WTC11 (cell line): Measurements from ENCODE around the gene ARHGAP25. TPM values are rescaled to one million over a fixed set of nuclear protein-coding genes. Genes with fewer than 3 reads are reported as not detected.

Experiments used
- ATAC-seq: fragments of 200-7000 bp; cut with Tn5 transposase; 2 replicates; pipeline ENCODE4 v1.10.0; 2021; ENCODE audit warnings: mild to moderate bottlenecking, moderate library complexity
- CTCF ChIA-PET: fragments of 300-600 bp; sonication (Branson Sonifier 250); formaldehyde crosslinking; loops from one replicate; lab custom pipeline; 2021; ENCODE audit warnings: antibody characterized with exemption; lab: Charles Lee
- POLR2A ChIA-PET: fragments of 350-600 bp; sonication (Branson Sonifier 250); formaldehyde crosslinking; loops from one replicate; lab custom pipeline; 2021; ENCODE audit warnings: antibody characterized with exemption; lab: Charles Lee
- DNase-seq: peaks from one replicate; pipeline ENCODE4 v3.0.0; 2021; ENCODE audit warnings: low spot score
- H3K27ac Mint-ChIP-seq: 2 replicates; pipeline ENCODE4 v1.8.0; 2021; ENCODE audit warnings: mixed read lengths
- H3K27me3 Mint-ChIP-seq: 2 replicates; pipeline ENCODE4 v1.8.0; 2021; ENCODE audit warnings: low read depth, mild to moderate bottlenecking, moderate library complexity, mixed read lengths
- H3K36me3 Mint-ChIP-seq: 2 replicates; pipeline ENCODE4 v1.8.0; 2021; ENCODE audit warnings: mixed read lengths
- H3K4me1 Mint-ChIP-seq: 2 replicates; pipeline ENCODE4 v1.8.0; 2022; ENCODE audit warnings: mixed read lengths
- H3K4me3 Mint-ChIP-seq: 2 replicates; pipeline ENCODE4 v1.8.0; 2021; ENCODE audit warnings: mild to moderate bottlenecking, moderate library complexity, mixed read lengths
- H3K9me3 Mint-ChIP-seq: 2 replicates; pipeline ENCODE4 v1.8.0; 2021; ENCODE audit warnings: mixed read lengths
- CREB1 ChIP-seq: sonication (generic); formaldehyde crosslinking; IDR thresholded peaks from 2 replicates; pipeline ENCODE4 v1.8.0; 2023; ENCODE audit warnings: mild to moderate bottlenecking, missing genetic modification reagents
- CTCF ChIP-seq: fragments of 200-600 bp; IDR thresholded peaks from 2 replicates; pipeline ENCODE4 v1.8.0; 2022; ENCODE audit warnings: antibody characterized with exemption
- ERG ChIP-seq: fragments of 250-450 bp; sonication (Bioruptor Pico); IDR thresholded peaks from 2 replicates; pipeline ENCODE4 v1.8.0; 2021; ENCODE audit warnings: mild to moderate bottlenecking
- ETV6 ChIP-seq: sonication (generic); formaldehyde crosslinking; IDR thresholded peaks from 2 replicates; pipeline ENCODE4 v1.8.1; 2022; ENCODE audit warnings: mild to moderate bottlenecking, missing genetic modification reagents
- FOXP4 ChIP-seq: sonication (generic); formaldehyde crosslinking; IDR thresholded peaks from 2 replicates; pipeline ENCODE4 v1.8.0; 2022; ENCODE audit warnings: mild to moderate bottlenecking, missing genetic modification reagents
- JAZF1 ChIP-seq: fragments of 250-450 bp; sonication (Bioruptor Pico); IDR thresholded peaks from 2 replicates; pipeline ENCODE4 v1.9.0; 2021; ENCODE audit warnings: moderate library complexity, mild to moderate bottlenecking, inconsistent platforms
- KAT7 ChIP-seq: sonication (generic); formaldehyde crosslinking; IDR thresholded peaks from 2 replicates; pipeline ENCODE4 v1.8.1; 2023; ENCODE audit warnings: missing genetic modification reagents, mild to moderate bottlenecking, borderline replicate concordance
- MAX ChIP-seq: sonication (generic); formaldehyde crosslinking; IDR thresholded peaks from 2 replicates; pipeline ENCODE4 v1.8.0; 2022; ENCODE audit warnings: mild to moderate bottlenecking, missing genetic modification reagents
- MXD4 ChIP-seq: fragments of 250-450 bp; sonication (Bioruptor Pico); IDR thresholded peaks from 2 replicates; pipeline ENCODE4 v1.8.0; 2021; ENCODE audit warnings: mild to moderate bottlenecking, moderate library complexity, borderline replicate concordance
- NR1H2 ChIP-seq: sonication (generic); formaldehyde crosslinking; IDR thresholded peaks from 2 replicates; pipeline ENCODE4 v1.9.0; 2021; ENCODE audit warnings: mild to moderate bottlenecking, moderate library complexity, missing genetic modification reagents
- NR2C2 ChIP-seq: sonication (generic); formaldehyde crosslinking; IDR thresholded peaks from 2 replicates; pipeline ENCODE4 v1.8.0; 2022; ENCODE audit warnings: mild to moderate bottlenecking, missing genetic modification reagents
- SOX15 ChIP-seq: fragments of 250-450 bp; sonication (Bioruptor Pico); IDR thresholded peaks from 2 replicates; pipeline ENCODE4 v1.9.0; 2021; ENCODE audit warnings: mild to moderate bottlenecking
- TEAD4 ChIP-seq: sonication (generic); formaldehyde crosslinking; IDR thresholded peaks from 2 replicates; pipeline ENCODE4 v1.8.0; 2022; ENCODE audit warnings: mild to moderate bottlenecking, missing genetic modification reagents
- ZBTB21 ChIP-seq: sonication (generic); formaldehyde crosslinking; IDR thresholded peaks from 2 replicates; pipeline ENCODE4 v1.8.1; 2023; ENCODE audit warnings: mild to moderate bottlenecking, missing genetic modification reagents, borderline replicate concordance
- ZBTB43 ChIP-seq: sonication (generic); formaldehyde crosslinking; IDR thresholded peaks from 2 replicates; pipeline ENCODE4 v1.8.1; 2023; ENCODE audit warnings: mild to moderate bottlenecking, missing genetic modification reagents
- ZNF121 ChIP-seq: sonication (generic); formaldehyde crosslinking; IDR thresholded peaks from 2 replicates; pipeline ENCODE4 v1.8.0; 2023; ENCODE audit warnings: missing genetic modification reagents
- ZNF219 ChIP-seq: sonication (generic); formaldehyde crosslinking; IDR thresholded peaks from 2 replicates; pipeline ENCODE4 v1.8.0; 2023; ENCODE audit warnings: missing genetic modification reagents, mild to moderate bottlenecking, borderline replicate concordance
- ZNF232 ChIP-seq: sonication (generic); formaldehyde crosslinking; IDR thresholded peaks from 2 replicates; pipeline ENCODE4 v1.8.0; 2022; ENCODE audit warnings: mild to moderate bottlenecking, missing genetic modification reagents
- ZNF263 ChIP-seq: sonication (generic); formaldehyde crosslinking; IDR thresholded peaks from 2 replicates; pipeline ENCODE4 v1.8.1; 2022; ENCODE audit warnings: low read depth, mild to moderate bottlenecking, moderate library complexity, missing genetic modification reagents
- ZNF281 ChIP-seq: sonication (generic); formaldehyde crosslinking; IDR thresholded peaks from 2 replicates; pipeline ENCODE4 v1.8.0; 2023; ENCODE audit warnings: mild to moderate bottlenecking, missing genetic modification reagents
- ZNF423 ChIP-seq: fragments of 250-450 bp; sonication (Bioruptor Pico); IDR thresholded peaks from 2 replicates; pipeline ENCODE4 v2.1.2; 2022; ENCODE audit warnings: mild to moderate bottlenecking, moderate library complexity
- ZNF671 ChIP-seq: fragments of 250-450 bp; sonication (Bioruptor Pico); IDR thresholded peaks from 2 replicates; pipeline ENCODE4 v1.8.0; 2021; ENCODE audit warnings: mild to moderate bottlenecking
- ZSCAN18 ChIP-seq: fragments of 250-450 bp; sonication (Bioruptor Pico); IDR thresholded peaks from 2 replicates; pipeline ENCODE4 v2.1.2; 2022; ENCODE audit warnings: mild to moderate bottlenecking, moderate library complexity
- total RNA-seq: library from RNA; stranded (reverse); gene quantifications from 3 replicates; pipeline ENCODE4 v1.2.3, GENCODE V29; 2021

Gene ARHGAP25
- total RNA-seq, 1 experiment from 2014 or later: 2.9 TPM

- POLR2A ChIA-PET: no interaction called here
- no peaks in the 10 kb centered on the region for H3K36me3 Mint-ChIP-seq
- no peaks in the 10 kb centered on the region for H3K9me3 Mint-ChIP-seq
- no peaks in the 10 kb centered on the region for H3K27me3 Mint-ChIP-seq
- H3K4me1 Mint-ChIP-seq: peaks cover 2% of the 10 kb centered on the region; the same call in 1 of the 2 replicates
- TF ChIP-seq ZBTB21 (CRISPR knock-in tag) (no peak), ZNF263 (no peak)
- no peak overlapping the region for H3K27ac Mint-ChIP-seq
- no peak for ATAC-seq
- CTCF ChIA-PET: interaction anchor here (1.6 kb wide), 1 partner anchor 120 kb away, joined by 4 read pairs; no protein-coding TSS in a partner anchor
- no peak overlapping the region for H3K4me3 Mint-ChIP-seq
- no peak for DNase-seq
Observed at GRCh38 chr2:68805025-68805424, 70.4 kb downstream of the ARHGAP25 start.

- Mint-ChIP-seq H3K27me3 (no peaks in the 10 kb centered on the region), H3K36me3 (no peaks in the 10 kb centered on the region), H3K4me1 (no peaks in the 10 kb centered on the region), H3K27ac (no peak overlapping the region), H3K4me3 (no peak overlapping the region), H3K9me3 (no peaks in the 10 kb centered on the region)
- CTCF ChIA-PET: interaction anchor here (1.6 kb wide), 1 partner anchor 118 kb away, joined by 4 read pairs; no protein-coding TSS in a partner anchor
- TF ChIP-seq FOXP4 (CRISPR knock-in tag): no peak
- TF ChIP-seq MXD4 (CRISPR knock-in tag): no peak
- no peak for TF ChIP-seq SOX15 (CRISPR knock-in tag)
- TF ChIP-seq MAX (CRISPR knock-in tag): no peak
- no peak for TF ChIP-seq ETV6
- no peak for TF ChIP-seq ZBTB43
- TF ChIP-seq NR2C2 (CRISPR knock-in tag): no peak
- no peak for TF ChIP-seq ZNF232
- TF ChIP-seq ZNF671: no peak
- TF ChIP-seq ZNF219 (CRISPR knock-in tag): no peak
- TF ChIP-seq TEAD4 (CRISPR knock-in tag): no peak
- TF ChIP-seq ZSCAN18 (CRISPR knock-in tag): no peak
- no peak for TF ChIP-seq JAZF1 (CRISPR knock-in tag)
- ATAC-seq: no peak
- POLR2A ChIA-PET: no interaction called here
- no peak for DNase-seq
Observed at GRCh38 chr2:68806511-68807109, 72.0 kb downstream of the ARHGAP25 start.

- ChIA-PET CTCF (interaction anchor here (0.5 kb wide), 1 partner anchor 750 kb away, joined by 3 read pairs; no protein-coding TSS in a partner anchor), POLR2A (no interaction called here)
- no peaks in the 10 kb centered on the region for H3K36me3 Mint-ChIP-seq
- H3K9me3 Mint-ChIP-seq: no peaks in the 10 kb centered on the region
- no peak overlapping the region for H3K4me3 Mint-ChIP-seq
- no peak for ATAC-seq
- no peaks in the 10 kb centered on the region for H3K27me3 Mint-ChIP-seq
- H3K4me1 Mint-ChIP-seq: no peaks in the 10 kb centered on the region
- no peak for DNase-seq
- H3K27ac Mint-ChIP-seq: no peak overlapping the region
- no peak for TF ChIP-seq CREB1 (CRISPR knock-in tag)
- TF ChIP-seq ZNF423 (CRISPR knock-in tag): no peak
- TF ChIP-seq CTCF: no peak
- TF ChIP-seq ZNF121 (CRISPR knock-in tag): no peak
- TF ChIP-seq ZNF281 (CRISPR knock-in tag): no peak
- no peak for TF ChIP-seq KAT7
- TF ChIP-seq NR1H2: no peak
- TF ChIP-seq ERG (CRISPR knock-in tag): no peak
Observed at GRCh38 chr2:68807821-68808266, 73.2 kb downstream of the ARHGAP25 start.
